Stimulated activated CD8-positive, alpha-beta memory T cell treated with anti-CD3 and anti-CD28 coated beads, Interleukin-15, amount 100 ng/mL, for 1 hour (primary cell): ENCODE results near the gene FES.
"Not testable (repeated sequence)": the region's sequence is repeated elsewhere in the genome, so short reads cannot be mapped to it uniquely, and the experiment has no call there.

Experiments
- DNase-seq: peaks from one replicate; pipeline ENCODE4 v3.0.0-alpha.2; 2020; ENCODE audit warnings: low read depth

FES gene

DNA sequence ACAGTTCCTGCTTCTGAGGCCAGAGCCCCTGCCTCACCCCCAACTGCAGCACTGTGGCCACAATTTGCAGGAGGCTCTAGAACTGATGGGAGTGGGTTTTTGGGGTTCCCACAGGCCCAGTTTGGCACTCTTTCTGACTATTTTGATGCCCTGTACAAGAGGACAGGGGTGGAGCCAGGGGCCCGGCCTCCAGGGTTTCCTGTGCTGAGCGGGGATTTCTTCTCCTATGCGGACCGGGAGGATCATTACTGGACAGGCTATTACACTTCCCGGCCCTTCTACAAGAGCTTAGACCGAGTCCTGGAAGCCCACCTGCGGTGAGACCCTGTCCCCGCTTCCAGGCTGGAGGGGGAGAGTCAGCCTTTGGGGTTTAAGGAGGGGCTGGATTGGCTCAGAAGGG is 25.7 kb downstream of the FES start:
- DNase-seq = no peak

DNA sequence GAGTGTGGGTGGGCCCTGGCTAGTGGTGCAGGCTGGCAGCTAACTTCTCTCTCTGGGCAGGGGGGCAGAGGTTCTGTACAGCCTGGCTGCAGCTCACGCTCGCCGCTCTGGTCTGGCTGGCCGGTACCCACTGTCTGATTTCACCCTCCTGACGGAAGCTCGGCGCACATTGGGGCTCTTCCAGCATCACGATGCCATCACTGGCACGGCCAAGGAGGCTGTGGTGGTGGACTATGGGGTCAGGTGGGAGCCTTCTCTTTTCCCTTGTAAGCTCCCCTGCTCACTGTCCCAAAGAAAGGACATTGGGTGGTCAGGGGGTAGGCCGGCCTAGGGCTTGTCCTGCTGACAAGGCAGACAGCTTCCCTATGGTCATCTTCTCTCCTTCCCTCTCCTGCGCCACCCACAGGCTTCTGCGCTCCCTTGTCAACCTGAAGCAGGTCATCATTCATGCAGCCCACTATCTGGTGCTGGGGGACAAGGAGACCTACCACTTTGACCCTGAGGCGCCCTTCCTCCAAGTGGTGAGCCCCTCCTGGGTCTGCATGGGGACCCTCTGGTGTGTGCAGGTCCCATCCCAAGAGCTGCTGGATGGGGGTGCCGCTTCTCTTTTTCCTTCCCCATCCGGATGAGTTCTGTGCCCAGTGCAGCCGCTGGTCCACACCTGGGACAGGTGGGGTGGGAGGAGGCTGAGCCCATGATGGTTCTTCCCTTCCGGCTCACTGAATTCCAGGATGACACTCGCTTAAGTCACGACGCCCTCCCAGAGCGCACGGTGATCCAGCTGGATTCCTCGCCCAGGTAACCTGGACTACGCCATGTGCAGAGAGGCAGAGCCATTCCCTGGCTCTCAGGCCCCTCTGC is 26.4 kb downstream of the FES start:
- no peak for DNase-seq

DNA sequence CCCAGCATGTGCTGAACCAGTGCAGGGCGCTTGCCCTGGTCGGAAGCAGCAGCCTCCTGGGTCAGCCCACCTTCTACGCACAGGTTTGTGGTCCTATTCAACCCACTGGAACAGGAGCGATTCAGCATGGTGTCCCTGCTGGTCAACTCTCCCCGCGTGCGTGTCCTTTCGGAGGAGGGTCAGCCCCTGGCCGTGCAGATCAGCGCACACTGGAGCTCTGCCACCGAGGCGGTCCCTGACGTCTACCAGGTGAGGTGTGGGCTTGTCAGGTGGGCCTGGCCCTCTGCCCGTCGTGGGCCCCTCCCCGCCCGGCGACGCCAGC is 27.0 kb downstream of the FES start:
- DNase-seq = no peak

DNA sequence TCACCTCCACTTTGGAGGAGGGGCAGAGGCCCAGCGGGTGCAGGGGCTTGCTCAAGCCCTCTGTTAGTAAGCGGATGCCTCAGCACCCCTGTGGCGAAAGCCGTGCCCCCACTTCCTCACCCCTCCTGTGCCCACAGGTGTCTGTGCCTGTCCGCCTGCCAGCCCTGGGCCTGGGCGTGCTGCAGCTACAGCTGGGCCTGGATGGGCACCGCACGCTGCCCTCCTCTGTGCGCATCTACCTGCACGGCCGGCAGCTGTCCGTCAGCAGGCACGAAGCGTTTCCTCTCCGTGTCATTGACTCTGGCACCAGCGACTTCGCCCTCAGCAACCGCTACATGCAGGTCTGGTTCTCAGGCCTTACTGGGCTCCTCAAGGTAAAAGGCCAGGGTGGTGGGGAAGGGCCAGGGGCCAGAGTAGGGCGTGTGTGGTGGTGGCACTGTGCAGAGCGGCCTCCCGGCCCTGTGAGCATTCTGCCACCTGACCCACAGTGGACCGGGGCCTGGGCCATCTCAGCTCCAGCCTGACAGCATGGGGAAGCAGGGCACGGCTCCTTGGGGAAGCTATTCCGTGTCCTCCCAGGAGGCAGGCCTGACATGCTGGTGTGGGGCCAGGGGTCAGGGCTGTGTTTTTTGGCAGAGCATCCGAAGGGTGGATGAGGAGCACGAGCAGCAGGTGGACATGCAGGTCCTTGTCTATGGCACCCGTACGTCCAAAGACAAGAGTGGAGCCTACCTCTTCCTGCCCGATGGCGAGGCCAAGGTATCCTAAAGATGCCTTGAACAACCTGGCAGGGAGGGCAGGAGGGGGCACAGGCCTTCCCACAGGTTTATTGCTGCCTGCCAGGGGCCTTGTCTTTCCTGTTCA is 27.8 kb downstream of the FES start:
- DNase-seq = no peak

DNA sequence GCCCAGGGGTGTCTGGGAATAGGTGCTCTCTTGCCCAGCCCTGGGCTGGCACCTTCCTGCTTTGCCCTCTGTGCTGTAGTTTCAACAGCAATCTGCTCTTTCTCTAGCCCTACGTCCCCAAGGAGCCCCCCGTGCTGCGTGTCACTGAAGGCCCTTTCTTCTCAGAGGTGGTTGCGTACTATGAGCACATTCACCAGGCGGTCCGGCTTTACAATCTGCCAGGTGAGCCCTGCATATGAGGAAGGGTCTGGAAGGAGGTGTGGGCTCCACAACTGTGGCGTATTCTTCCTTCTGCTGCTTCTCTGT is 28.4 kb downstream of the FES start:
- no peak for DNase-seq

DNA sequence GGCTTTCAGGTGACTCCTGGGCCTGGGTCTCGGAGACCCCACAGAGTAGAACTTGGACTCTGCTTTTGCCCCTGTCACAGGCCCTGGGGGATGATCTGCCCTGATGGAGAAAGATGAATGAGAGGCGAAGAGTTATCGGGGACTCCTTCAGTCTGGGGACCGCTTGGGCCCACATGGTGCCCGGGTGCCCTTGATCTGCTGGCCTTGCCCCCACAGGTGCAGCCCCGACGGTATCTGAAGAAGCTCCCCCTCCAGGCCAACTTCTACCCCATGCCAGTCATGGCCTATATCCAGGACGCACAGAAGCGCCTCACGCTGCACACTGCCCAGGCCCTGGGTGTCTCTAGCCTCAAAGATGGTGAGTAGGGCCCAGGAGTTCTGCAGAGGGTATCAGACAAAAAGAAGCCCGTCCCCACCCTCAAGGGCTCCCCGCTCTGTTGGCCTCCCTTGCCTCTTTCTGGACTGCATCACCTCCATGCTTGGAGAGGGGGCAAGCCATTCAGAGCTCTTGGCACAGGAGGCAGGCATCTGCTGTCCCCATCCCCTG is 29.2 kb downstream of the FES start:
- DNase-seq = no peak

DNA sequence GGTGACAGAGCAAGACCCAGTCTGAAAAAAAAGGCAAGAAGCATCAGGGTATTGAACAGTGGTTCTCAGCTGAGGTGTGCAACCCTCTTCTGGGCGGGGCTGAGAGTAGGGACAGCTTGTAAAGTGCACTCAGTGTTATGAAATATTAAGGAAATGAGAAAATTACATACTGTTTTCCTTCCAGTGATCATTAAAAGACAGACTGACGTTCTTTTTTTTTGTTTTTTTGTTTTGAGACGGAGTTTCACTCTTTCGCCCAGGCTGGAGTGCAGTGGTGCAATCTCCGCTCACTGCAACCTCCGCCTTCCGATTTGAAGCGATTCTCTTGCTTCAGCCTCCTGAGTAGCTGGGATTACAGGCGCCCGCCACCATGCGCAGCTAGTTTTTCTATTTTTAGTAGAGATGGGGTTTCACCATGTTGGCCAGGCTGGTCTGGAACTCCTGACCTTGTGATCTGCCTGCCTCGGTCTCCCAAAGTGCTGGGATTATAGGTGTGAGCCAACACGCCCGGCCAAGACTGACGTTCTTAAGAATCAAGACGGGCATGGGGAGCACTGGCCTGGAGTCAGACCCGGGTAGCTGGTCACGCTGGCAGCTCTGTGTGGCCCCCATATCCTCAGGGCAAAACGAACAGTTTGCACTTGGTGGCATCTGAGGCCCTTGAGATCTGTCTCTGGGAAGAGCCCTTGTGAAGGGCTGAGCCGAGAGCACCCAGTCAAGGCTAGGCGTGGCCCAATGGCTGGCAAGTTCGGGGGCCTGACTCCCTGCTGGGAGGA is 30.2 kb downstream of the FES start:
- DNase-seq = no peak

DNA sequence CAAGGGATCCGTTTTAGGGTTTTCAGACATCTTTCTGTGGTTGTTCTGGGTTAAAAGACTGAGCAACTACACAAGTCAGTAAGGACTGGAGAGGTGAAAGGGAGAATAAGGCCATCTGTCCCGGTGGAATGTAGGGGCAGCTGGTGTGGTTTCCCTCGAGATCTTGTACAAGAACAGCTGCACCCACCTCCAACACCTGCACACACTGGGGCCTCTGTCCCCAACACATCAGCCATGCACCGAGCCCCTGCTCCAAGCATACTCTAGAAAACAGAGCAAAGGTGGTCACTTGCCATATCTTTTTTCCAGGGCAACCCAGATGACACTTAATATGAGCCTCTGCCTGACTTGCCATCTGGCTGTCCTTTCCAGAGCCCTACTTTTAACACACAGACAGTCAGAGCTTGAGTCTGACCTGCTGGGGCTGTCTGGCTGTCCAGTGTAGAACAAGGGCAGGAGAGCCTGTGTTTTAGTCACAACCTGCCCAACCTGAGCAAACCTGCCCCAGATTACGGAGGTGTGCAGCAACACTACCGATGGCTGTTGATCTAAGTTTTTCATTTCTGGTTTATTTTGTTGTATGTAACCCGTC is 31.0 kb downstream of the FES start:
- DNase-seq = no peak

DNA sequence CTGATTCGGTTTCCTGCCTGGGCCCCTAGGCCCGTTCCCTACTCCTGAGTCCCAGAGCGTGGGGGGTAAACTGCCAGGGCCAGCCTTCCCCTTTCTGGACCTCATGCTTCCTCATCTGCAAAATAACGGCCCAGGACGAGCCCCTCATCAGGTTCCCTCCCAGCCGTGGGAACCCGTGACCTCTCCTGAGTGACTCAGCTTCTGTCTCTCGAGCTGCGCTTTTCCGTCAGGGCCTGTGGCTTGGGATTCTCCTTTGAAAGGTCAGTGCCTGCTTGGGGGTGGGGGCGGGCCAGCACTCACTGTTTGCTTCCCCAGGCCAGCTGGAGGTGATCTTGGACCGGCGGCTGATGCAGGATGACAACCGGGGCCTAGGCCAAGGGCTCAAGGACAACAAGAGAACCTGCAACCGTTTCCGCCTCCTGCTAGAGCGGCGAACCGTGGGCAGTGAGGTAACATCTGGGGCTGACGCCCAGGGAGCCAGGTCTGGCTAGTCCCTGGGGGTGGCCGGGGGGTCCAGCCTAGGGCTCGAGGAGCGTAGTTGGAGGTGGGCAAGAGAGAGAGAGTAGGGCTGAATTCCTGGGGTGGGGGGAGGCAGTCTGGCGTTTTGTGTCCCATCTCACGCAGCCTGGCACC is 31.6 kb downstream of the FES start:
- DNase-seq = no peak

DNA sequence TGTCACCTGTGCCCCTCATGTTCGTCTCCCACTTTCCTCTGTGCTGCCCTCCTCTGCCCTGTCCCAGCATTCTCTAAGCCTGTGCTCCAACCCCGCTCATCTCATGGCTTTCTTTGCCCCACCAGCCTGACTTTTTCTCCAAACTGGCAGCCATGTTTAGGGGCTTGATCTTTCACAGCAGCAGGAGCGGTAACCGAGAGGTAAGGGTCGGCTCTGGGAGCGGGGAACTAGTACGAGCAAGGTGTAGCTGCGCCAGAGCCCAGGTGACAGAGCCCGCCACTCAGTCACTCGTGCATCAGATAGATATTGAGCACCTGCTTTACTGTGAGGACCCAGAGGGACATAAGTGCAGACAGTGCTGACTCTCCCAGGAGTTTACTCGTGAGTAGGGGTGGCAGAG is 32.2 kb downstream of the FES start:
- no peak for DNase-seq

DNA sequence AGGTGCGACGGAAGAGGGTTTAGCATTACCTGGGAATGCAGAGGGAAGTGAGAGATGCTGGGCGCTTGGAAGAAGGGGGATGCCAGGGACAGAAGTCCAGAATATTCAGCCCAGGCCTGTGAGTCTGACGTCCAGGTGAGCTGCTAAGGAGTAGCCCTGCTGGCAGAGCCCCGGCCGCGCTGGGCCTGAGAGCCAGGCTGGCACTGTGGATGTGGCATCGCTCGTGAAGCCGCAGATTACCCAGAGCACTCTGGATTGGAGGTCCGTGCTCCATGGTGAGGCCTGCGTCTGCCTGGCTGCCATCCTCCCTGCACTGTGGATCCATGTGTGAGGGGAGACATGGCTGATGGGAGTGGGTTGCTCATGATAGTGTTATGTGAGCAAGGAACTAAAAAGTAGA is 33.3 kb downstream of the FES start:
- no peak for DNase-seq

DNA sequence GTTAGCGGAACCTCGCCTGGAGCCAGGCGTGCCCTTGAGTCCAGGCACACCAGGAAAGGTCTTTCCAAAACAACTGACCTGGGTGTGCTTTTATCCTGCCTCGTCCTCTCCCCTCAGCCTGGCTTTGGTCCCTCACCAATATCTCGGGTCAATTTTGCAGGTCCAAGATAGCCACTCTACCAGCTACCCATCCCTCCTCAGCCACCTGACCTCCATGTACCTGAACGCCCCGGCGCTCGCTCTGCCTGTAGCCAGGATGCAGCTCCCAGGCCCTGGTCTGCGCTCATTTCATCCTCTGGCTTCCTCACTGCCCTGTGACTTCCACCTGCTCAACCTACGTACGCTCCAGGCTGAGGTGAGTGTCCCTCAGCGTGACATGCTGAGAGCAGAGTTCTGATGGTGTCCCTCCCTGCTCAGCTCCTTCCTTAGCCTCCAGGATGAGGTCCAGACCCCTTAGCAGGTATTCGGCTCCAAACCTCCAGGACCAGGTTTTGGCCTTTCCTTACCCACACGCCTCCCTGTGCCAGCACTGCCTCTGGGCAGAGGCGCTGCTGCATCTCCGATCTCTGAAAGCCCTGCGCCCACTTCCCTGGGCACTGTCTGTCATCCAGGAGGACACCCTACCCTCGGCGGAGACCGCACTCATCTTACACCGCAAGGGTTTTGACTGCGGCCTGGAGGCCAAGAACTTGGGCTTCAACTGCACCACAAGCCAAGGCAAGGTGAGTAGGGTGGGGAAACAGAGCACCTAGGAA is 33.9 kb downstream of the FES start:
- DNase-seq = no peak

DNA sequence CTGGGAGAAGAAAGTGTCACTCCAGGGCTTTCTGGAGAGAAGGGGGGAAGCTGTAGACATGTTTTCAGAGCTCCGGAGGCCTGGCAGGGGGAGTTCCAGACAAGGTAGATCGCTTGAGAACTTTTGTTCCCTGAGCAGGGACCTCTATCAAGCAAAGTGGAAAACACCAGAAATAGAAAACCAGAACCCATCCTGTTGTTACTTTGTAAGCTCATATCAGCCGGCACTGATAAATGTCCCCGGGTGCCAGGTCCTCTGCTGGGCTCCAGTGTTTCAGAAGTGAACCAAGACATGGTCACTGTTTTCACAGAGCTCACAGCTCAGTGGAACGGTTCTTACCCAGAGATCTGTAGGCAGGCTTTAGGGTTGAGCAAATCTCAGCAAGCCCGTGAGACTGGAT is 34.5 kb downstream of the FES start:
- no peak for DNase-seq

DNA sequence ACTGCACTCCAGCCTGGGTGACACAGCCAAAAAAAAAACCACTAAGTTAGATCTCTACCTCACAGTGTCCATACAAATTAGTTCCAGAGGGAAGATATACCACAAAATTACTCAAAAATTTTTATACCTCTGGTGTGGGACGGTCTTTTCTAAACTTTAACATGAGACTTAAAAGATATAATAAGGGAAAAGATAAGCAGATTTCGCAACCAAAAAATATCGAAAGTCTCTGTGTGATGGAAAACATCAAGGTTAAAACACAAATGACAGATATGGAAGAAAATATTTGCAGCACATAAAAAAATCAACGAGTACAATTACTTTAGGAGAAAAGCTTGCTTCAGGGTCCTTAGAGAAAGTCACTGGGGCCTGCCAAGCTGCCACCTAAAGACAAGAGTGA is 37.6 kb downstream of the FES start:
- no peak for DNase-seq

DNA sequence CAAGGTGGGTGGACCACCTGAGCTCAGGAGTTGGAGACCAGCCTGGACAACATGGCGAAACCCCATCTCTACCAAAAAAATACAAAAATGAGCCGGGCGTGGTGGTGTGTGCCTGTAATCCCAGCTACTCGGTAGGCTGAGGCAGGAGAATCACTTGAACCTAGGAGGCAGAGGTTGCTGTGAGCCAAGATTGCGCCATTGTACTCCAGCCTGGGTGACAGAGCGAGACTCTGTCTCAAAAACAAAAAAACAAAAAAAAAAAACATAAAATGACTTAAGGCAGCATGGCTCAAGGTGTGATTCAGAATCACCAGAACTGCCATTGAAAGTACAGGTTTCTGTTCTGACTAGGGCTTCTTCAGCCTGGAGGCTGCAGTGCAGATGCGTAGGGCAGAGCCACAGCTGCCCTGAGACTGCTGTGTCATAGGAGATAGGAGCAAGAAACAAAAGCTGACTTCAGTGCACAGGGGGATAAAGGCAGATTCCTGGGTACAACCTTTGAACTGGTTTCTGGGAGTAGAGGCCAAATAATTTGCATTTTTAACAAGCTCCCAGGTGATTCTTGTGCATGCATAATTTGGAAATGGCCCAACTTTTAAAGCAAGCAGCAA is 38.5 kb downstream of the FES start:
- not testable (repeated sequence) for DNase-seq

DNA sequence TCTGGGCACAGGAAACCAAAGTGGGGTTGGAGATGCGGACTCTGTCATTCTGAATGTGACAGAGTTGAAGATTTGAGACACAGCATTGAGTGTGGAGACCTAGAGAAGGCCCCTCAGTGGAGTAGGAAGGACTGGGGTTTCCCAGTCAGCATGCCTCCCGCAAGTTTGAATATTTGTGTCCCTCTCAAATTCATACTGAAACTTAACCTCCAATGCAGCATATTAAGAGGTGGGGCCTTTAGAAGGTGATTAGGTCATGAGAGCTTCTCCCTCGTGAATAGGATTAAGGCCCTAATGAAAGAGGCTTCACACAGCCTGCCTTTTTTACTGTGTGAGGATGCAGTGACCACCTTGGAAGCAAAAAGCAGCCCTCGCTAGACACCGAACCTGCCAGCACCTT is 40.1 kb downstream of the FES start:
- no peak for DNase-seq

DNA sequence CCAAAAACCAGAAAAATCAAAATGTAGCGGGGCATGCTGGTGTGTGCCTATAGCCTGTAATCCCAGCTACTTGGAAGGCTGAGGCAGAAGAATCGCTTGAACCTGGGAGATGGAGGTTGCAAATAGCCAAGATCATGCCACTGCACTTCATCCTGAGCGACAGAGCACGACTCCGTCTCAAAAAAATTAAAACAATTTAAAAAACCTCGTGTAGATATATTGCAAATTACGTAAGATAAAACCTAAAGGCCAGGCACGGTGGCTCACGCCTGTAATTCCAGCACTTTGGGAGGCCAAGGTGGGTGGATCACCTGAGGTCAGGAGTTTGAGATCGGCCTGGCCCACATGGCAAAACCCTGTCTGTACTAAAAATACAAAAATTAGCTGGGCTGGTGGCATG is 42.5 kb downstream of the FES start:
- not testable (repeated sequence) for DNase-seq

DNA sequence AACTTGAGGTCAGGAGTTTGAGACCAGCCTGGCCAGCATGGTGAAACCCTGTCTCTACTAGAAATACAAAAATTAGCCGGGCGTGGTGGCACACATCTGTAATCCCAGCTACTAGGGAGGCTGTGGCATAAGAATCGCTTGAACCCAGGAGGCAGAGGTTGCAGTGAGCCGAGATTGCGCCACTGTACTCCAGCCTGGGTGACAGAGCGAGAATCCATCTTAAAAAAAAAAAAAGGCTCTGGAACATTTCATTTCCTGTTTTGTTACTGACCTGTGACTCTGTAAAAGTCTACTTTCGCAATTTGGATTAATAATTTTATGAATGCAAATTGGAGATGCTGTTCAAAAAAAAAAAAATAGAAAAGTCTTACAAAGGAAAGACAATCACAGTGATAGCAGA is 43.8 kb downstream of the FES start:
- DNase-seq = not testable (repeated sequence)

DNA sequence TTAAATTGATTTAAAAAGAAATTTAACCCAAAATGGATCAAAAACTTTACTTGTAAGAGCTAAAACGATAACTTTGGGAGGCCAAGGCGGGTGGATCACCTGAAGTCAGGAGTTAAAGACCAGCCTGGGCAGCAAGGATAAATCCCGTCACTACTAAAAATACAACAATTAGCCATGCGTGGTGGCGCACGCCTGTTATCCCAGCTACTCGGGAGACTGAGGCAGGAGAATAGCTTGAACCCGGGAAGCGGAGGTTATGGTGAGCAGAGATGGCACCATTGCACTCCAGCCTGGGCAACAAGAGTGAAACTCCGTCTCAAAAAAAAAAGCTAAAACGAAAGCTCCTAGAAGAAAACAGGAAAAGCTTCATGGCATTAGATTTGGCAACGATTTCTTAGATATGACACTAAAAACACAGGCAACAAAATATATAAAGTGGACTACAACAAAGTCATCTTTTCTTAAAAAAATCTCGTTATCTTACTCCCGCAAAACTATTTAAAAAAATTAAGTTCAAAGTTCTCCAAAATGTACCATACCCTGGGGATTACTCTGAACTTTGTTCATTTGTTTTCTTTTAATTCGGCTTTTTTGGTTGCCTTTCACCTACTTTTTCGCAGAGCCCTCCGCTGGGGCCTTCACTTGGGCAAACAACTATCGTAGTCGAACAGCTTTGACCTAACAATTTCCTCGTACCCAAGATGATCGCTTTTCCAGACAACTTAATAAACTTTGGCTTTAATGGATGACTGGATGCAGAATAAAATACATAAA is 45.1 kb downstream of the FES start:
- DNase-seq = no peak
